PC-3 (cell line): ENCODE data around the gene KCTD5.

Experiments used
- CTCF ChIP-seq: fragments of 300-600 bp; sonication (generic); conservative IDR thresholded peaks from 2 replicates; pipeline ENCODE4 v1.5.1; 2017; ENCODE audit warnings: antibody characterized with exemption, low read depth, mild to moderate bottlenecking, low read length
- EZH2 ChIP-seq: fragments of 300-600 bp; sonication (generic); IDR thresholded peaks from one replicate; pipeline ENCODE4 v1.6.1; 2017; ENCODE audit warnings: antibody characterized with exemption, mild to moderate bottlenecking, low read length; ENCODE audit not compliant: unreplicated experiment

GRCh38 chr16:2756288-2757015 lies 74.1 kb downstream of the KCTD5 start:
- TF ChIP-seq CTCF (no peak), EZH2 (no peak)
